OCI-M1 (cell line): ENCODE data around the gene CACNA1E.
"Not testable (repeated sequence)": the region's sequence is repeated elsewhere in the genome, so short reads cannot be mapped to it uniquely, and the experiment has no call there.

Experiments used
- DNase-seq: peaks from one replicate; lab custom pipeline; 2025; lab: John Stamatoyannopoulos, UW

Gene CACNA1E

GRCh38 chr1:181517181-181517875, 34.0 kb downstream of the CACNA1E start:
- DNase-seq: no peak

GRCh38 chr1:181518152-181518551, 34.8 kb downstream of the CACNA1E start:
- no peak for DNase-seq

- no peak for DNase-seq
These were observed 39.5 kb downstream of the CACNA1E start for GRCh38 chr1:181522864-181523263.

- no peak for DNase-seq
These were observed 41.9 kb downstream of the CACNA1E start for GRCh38 chr1:181525104-181525721.

- not testable (repeated sequence) for DNase-seq
These were observed 44.9 kb downstream of the CACNA1E start for GRCh38 chr1:181528241-181528640.

DNA sequence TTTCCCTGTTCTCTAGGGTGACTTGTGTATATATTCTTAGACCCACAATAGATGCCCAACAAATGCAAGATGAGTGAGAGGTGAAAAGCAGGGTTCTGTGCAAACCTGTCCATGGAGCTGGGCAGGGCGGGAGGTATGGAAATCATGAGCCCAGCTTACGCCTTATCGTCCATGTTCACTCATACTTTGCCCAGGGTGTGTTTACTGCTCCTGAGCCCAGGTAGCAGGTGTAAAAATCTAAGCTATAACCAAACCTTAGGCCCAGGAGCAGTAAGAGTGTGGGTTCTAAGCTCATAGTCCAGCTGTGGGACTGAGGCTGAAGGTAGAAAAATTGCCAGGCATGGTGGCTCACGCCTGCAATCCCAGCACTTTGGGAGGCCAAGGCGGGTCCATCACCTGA, 48.1 kb downstream of the CACNA1E start:
- no peak for DNase-seq

GRCh38 chr1:181531951-181532600, 48.8 kb downstream of the CACNA1E start:
- no peak for DNase-seq

DNA sequence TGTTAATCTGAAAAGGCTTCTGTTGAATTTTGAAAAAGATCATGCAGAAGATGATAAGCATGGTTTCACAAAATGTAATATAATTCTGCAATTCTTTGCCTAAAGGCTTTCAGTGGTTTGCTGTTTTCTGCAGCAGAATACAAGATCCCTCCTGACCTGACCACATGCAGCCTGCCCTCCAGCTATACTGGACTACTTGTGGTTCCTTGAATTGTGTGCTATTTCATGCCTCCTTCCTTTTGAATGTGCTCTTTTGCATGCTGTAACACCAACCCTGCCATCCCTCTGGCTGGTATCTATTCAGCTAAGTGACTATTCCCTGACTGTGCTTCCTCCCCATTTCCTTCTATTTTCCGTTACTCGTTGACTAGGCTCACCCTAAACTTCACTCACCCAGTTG, 55.5 kb downstream of the CACNA1E start:
- no peak for DNase-seq

DNA sequence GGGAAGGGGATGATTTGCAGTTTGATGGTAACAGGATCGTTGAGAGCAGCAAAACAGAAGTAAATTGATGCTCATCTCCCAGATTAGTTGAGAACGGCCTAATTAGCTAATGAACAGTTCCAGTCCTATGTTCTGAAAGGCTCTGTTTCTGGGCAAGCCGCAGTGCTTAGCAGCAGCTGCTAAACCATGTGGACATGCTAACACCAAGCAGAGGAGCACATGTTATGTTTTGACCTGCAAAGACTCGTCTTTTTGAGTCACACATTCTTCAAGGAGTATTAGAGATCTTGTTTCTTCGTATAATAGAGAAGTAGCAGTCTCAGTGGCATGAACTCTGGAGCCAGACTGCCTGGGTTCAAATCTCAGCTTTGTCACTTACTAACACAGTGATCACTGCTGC, 58.1 kb downstream of the CACNA1E start:
- DNase-seq: no peak

- DNase-seq: no peak
These were observed 58.6 kb downstream of the CACNA1E start for GRCh38 chr1:181541947-181542346.

DNA sequence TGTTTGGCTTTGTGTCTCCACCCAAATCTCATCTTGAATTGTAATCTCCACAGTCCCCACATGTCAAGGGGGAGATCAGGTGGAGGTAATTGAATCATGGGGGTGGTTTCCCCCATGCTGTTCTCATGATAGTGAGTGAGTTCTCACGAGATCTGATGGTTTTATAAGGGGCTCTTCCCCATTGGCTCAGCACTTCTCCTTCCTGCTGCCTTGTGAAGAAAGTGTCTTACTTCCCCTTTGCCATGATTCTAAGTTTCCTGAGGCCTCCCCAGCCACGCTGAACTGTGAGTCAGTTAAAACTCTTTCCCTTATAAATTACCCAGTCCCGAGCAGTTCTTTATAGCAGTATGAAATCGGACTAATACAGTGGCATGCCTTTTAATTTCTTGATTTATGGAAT, 59.1 kb downstream of the CACNA1E start:
- peak; percentile 17 for DNase-seq

- DNase-seq: no peak
These were observed 62.1 kb downstream of the CACNA1E start for GRCh38 chr1:181545395-181545794.

DNA sequence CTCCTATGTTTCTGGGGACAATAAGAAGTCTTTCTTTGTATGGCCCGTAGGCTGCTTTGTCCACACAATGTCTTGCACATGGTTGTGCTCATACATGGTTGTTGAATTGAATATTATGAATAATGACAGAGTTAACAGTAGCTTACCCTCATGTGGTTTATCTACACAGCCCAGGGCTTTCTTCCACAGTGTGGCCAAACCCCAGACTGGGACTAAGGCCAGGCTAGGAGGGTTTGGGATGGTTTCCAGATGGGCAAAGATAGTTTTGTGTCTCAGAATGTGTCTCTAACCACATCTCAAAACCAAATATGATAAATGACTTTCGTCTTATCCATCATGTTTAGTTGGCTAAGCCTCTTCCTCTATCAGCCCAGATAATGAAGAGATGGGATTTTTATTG, 65.2 kb downstream of the CACNA1E start:
- DNase-seq: peak; percentile 60

- DNase-seq: no peak
These were observed 67.9 kb downstream of the CACNA1E start for GRCh38 chr1:181551249-181551648.

DNA sequence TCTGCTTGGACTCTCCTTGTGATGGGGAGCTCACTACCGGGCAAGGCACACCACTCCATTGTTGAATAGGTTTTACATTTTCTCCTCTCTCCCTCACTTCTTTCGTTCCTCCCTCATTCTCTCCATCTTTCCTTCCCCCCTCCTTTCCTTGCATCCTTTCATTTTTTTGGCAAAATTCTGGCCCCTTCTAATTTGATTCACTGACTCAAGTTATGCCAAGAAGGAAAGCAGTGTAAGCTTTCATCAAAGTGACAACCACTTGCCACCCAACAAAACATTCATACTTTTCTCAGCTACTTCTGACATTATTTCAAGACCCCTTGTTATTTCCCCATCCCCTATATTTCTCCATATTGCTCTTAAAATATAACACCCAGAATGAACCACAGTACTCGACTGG, 68.4 kb downstream of the CACNA1E start:
- DNase-seq: no peak

- no peak for DNase-seq
These were observed 71.1 kb downstream of the CACNA1E start for GRCh38 chr1:181554465-181554864.

- no peak for DNase-seq
These were observed 73.3 kb downstream of the CACNA1E start for GRCh38 chr1:181556631-181557030.

DNA sequence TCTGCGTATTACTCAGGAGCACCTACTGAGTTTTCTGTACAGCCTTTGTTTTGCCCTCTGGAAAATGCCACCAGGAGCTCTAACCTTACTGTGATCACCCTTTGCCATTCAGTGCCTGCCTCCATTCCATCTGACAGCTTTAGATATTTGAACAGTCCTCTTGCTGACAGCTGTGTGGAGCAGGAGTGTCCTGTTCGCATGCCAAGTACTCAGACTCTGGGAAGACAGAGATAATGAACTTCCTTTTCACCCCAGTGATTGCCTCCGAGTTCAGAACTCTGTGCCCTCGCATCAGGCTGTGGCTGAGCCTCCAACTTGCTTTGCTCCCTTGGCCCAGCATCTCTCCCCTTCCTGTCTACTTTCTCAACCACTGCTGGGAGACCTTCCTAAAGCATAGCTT, 74.0 kb downstream of the CACNA1E start:
- peak; percentile 7 for DNase-seq

GRCh38 chr1:181558416-181558815, 75.1 kb downstream of the CACNA1E start:
- no peak for DNase-seq

DNA sequence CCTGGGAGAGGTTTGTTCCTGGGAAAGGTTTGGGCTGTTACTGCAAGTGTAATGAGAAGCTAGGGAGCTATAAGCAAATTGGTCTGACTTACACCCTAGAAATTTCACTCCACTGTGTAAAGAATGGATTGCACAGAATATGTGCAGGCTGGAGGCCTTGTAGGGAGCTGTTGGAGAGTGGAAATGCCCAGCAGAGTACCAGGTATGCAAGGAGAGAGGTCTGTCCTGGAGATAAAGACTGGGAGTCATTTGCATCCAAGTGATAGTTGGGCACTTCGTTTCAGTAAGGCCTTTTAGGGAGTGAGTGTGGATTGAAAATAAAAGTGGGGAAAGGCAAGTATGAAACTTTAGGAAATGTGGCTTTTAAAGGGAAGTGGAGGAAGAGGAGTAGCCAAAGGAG, 75.8 kb downstream of the CACNA1E start:
- DNase-seq: no peak

GRCh38 chr1:181562395-181562794, 79.1 kb downstream of the CACNA1E start:
- no peak for DNase-seq

GRCh38 chr1:181568736-181569135, 85.4 kb downstream of the CACNA1E start:
- DNase-seq: no peak

- no peak for DNase-seq
These were observed 94.2 kb downstream of the CACNA1E start for GRCh38 chr1:181577475-181577874.
